AG10803 (cell line): ENCODE data around the gene USP36.
A peak's percentile ranks its signal among the peaks of the same experiment; 100 is the strongest.

Experiments used
- DNase-seq: peaks from one replicate; pipeline ENCODE4 v3.0.0; 2010; ENCODE audit warnings: low read depth
- H3K4me3 ChIP-seq: 2 replicates; pipeline ENCODE4 v1.5.1; 2011; ENCODE audit warnings: mild to moderate bottlenecking, low read length, control low read depth
- TF ChIP-seq, protein P1 (sequence below): conservative IDR thresholded peaks from 2 replicates; pipeline ENCODE4 v1.5.1; 2011; ENCODE audit warnings: mild to moderate bottlenecking, low read length, control low read depth, inconsistent platforms

USP36 gene

DNA sequence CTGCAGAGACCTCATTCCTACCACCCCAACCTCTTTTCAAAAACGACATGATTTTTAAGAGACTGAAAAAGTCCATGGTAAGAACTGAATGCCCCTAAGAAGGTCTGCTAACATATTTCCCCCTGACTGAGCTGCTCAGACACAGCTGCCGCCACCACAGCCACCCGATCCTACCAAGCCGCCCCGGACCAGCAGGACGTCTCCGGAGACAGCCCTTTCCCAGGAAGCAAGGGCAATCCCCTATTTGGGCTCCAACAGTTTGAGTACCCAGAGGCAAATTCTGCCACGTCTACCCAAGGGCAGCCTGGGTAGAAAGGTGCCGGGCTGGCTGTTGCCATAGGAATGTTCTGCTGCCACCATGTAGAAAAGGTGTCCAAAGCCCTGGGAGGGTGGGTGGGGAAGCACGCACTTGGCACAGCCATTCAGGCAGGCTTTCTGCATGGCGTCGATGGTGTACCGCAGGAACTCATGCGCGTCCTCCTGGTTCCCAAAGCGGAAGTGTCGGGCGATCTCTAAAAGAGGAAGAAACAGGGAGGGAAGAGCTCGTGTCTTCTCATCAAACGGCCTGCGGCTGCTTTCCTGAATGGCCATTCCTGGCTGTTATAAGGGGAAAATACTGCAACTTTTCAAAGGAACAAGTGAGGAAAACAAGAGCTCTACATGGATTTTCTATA is 13.6 kb downstream of the USP36 start:
- no peak for DNase-seq
- H3K4me3 ChIP-seq, result no peak overlapping the region
- TF ChIP-seq, protein P1, sequence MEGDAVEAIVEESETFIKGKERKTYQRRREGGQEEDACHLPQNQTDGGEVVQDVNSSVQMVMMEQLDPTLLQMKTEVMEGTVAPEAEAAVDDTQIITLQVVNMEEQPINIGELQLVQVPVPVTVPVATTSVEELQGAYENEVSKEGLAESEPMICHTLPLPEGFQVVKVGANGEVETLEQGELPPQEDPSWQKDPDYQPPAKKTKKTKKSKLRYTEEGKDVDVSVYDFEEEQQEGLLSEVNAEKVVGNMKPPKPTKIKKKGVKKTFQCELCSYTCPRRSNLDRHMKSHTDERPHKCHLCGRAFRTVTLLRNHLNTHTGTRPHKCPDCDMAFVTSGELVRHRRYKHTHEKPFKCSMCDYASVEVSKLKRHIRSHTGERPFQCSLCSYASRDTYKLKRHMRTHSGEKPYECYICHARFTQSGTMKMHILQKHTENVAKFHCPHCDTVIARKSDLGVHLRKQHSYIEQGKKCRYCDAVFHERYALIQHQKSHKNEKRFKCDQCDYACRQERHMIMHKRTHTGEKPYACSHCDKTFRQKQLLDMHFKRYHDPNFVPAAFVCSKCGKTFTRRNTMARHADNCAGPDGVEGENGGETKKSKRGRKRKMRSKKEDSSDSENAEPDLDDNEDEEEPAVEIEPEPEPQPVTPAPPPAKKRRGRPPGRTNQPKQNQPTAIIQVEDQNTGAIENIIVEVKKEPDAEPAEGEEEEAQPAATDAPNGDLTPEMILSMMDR, result no peak

DNA sequence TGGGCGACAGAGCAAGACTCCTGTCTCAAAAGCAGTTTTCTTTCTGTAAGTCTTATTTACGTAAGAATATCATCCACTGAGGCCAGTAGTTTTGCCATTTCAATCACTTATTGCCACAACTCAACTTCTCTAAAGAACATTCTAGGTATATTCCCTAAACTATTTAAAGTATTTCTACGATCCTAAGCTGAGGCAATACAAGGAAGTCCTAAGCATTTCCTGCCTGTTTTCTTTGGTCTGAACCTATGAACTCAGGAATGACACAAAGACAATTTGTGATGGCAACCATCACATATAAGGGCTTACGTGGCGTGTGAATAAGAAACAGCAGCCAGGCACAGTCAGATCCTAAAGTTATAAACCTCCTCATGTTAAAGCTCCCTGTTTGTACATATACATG is 14.2 kb downstream of the USP36 start:
- DNase-seq, result peak; percentile 31
- no peak overlapping the region for H3K4me3 ChIP-seq
- TF ChIP-seq, protein P1, result no peak

GRCh38 chr17:78825696-78826095 is 14.9 kb downstream of the USP36 start:
- TF ChIP-seq, protein P1, result no peak
- no peak overlapping the region for H3K4me3 ChIP-seq
- no peak for DNase-seq

GRCh38 chr17:78824240-78824639 is 16.4 kb downstream of the USP36 start:
- no peak for DNase-seq
- TF ChIP-seq, protein P1, result no peak
- no peak overlapping the region for H3K4me3 ChIP-seq

GRCh38 chr17:78823282-78824046 is 17.1 kb downstream of the USP36 start:
- no peak overlapping the region for H3K4me3 ChIP-seq
- no peak for DNase-seq
- TF ChIP-seq, protein P1, result no peak

DNA sequence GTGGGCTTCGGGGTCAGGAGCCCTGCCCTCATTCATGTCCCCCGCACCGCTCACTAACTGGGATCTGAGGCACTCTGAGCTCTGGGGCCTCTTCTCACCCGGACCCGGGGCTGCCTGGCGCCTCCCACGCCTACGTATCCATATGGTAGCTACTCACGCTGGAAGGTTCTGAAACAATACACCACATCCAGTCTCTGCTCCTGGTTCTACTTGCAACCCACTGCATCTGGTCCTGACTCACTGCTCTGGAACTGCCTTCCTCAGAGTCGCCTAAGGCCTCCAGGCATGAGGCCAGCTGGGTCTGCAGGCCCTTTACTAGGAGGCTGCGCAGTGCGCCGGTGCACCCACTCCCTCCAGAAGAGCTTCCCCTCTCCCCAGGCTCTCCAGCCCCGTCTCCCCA is 18.1 kb downstream of the USP36 start:
- no peak overlapping the region for H3K4me3 ChIP-seq
- TF ChIP-seq, protein P1, result no peak
- DNase-seq, result peak; percentile 88

DNA sequence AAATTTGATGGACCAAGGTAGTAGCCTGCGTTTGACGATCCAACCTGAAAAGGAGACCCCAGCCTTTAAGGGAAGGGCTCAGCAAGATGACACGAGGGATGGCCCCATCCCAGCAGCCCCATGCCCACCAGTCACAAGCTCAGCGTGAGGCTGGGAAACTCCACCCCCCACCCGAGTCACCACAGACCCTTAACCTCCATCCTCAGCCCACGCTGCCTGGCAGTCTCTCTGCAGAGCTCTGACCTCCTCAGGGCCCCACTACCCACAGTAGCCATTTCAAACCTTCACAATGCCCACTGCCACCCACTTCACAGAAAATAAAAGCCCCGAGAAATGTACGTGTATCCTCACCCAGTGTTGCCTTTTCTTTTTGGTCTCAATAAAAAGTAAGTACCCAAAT is 18.7 kb downstream of the USP36 start:
- TF ChIP-seq, protein P1, result no peak
- no peak overlapping the region for H3K4me3 ChIP-seq
- no peak for DNase-seq
